ENCODE measurements around the gene B3GNT3.

The B3GNT3 gene, protein sequence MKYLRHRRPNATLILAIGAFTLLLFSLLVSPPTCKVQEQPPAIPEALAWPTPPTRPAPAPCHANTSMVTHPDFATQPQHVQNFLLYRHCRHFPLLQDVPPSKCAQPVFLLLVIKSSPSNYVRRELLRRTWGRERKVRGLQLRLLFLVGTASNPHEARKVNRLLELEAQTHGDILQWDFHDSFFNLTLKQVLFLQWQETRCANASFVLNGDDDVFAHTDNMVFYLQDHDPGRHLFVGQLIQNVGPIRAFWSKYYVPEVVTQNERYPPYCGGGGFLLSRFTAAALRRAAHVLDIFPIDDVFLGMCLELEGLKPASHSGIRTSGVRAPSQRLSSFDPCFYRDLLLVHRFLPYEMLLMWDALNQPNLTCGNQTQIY

DNA sequence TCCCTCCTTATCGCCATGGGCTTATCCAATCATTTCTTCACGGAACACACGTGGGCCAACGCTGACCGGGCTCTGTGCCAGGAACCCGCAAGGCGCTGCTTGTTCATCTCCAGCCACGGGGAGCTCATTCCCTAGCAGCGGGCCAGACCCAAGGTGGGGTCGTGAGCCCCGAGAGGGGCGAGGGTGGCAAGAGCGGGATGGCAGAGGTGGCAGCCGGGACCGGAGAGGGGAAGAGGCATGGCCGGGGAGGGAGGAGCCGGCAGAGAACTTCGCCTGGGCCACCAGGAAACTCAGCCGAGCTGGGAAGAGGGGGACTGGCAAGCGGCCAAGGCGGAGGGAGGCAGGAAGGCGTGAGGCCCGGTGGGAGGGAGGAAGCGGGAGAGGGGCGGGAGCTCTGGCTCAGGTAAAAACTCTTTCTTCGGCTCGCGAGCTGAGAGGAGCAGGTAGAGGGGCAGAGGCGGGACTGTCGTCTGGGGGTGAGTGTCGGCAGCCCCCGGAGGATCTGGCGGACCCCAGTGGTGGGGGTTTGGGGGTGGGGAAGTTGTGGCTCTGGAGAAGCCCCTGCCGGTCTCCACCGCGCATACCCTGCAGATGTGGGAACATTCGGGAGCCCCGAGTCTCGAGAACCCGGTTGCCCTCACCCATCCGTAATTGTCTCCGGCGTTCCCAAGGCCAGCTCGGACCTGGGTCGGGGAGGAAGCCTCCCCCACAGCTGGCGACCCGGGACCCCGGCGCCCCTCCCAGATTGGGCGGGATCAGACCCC lies at the start of gene B3GNT3:
Gene B3GNT3, plus strand, starts transcription at position 408 of the 764 bp plus-strand sequence. CDS start 12,670 bp downstream, outside the sequence.
- Histone ChIP-seq H3K4me1 (ENCODE audit: insufficient read depth, low read length) (0 out of 2 replicates have a peak, but pooled peaks cover 4% of the 10 kb centered on the region), H3K9ac (ENCODE audit: low read depth, low read length) (peak within 1 kb of the TSS; percentile 61), H3K36me3 (ENCODE audit: insufficient read depth, low read length) (no peaks in the 10 kb centered on the region), H3K9me3 (ENCODE audit: control insufficient read depth, insufficient read depth, low read length) (no peaks in the 10 kb centered on the region)

DNA sequence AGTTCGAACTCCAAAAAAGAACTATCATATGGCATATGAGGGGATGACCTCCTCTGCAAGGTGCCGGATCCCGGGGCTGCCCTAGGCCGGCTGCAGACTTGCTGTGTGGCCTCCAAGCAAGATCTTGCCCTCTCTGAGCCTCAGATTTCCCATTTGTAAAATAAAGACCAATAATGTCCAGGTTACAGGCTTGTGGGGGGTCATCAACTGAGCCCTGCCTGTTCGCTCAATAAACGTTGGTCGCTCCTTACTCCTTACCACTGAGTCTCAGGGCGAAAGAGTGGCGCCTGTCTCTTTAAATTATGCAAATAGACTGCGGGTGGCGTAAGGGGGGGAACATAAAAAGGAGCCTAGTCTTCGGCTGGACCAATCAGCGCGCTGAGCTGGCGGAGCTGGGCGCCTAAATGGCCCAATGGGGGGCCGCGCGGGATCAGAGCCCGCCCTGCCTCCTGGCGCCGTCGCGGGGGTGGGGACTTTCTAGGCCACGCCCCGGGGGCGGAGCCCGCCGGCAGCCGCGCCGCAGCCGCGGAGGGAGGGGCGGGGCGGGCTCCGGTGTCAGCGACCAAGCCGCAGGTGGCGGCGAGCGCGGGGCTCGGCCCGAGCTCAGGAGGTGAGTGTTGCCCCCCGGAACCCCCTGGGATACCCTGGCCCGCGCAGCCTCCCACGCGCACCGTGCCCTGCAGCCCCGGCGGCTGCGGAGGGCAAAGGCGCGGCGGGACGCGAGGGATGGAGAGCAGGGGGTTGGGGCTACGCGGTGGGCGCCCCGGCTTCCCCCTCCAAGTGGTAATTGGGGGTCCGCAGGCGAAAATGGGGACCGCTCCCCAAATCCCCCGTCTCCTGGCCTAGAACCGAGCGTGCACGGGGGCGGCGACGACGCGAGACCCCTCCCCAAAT lies 47.5 kb upstream of the B3GNT3 start:
- Histone ChIP-seq H3K9me3 (ENCODE audit: control insufficient read depth, insufficient read depth, low read length) (no peaks in the 10 kb centered on the region), H3K4me1 (ENCODE audit: insufficient read depth, low read length) (no peaks in the 10 kb centered on the region), H3K36me3 (ENCODE audit: insufficient read depth, low read length) (no peaks in the 10 kb centered on the region), H3K9ac (ENCODE audit: low read depth, low read length) (peak overlapping the region; percentile 81)

DNA sequence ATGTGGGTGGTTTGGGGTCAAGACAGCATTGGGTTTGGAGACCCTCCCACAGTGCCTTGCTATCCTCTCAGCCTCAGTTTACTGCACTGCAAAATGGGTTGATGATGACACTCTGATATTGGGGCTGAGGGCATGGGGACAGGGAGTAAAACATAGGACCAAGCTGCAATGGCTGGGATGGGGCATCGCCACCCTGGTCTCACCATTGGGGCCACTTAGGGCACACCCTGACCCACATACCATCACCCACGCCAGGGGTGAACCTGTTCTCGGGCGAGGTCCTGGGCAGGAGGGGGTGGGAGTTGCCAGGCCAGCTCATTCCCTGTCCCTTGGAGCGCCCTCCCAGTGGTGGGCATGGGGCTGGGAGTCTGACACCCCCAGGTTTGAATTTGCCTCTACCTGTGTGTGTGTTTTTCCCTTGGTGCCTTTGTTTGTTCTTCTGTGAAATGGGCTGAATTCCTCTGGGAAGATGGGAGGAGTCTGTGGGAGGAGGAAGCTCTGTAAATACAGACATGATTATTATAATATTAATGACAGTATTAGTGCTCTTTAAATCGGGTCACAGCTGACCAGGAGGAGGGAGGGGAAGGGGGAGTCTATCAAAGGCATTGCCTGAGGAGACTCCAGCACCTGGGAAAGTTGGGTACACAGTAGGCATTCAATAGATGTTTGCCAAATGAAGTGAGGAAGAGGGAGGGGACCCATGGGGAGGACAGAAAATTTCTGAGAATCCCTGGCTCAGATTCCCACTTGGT lies 45.9 kb upstream of the B3GNT3 start:
- Histone ChIP-seq H3K36me3 (ENCODE audit: insufficient read depth, low read length) (no peaks in the 10 kb centered on the region), H3K4me1 (ENCODE audit: insufficient read depth, low read length) (no peaks in the 10 kb centered on the region), H3K9me3 (ENCODE audit: control insufficient read depth, insufficient read depth, low read length) (no peaks in the 10 kb centered on the region), H3K9ac (ENCODE audit: low read depth, low read length) (no peak overlapping the region)

DNA sequence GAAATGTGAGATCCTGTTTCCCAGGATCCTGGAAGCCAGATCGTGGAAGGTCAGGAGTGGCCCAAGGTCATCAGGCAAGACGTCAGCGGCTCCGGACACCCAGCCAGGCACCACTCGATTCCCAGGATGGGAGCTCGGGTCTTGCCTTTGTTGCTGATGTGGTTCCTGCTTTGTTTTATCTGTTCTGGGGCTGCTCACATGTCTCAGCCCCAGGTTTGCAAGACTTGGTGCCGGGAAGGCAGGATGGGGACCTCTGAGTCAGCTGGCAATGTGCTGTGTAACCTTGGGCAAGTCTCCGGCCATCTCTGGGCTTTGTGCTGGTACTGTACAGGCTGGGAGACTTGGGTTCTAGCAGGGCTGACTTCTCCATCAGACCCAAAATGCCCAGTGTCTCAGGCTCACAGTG lies 45.0 kb upstream of the B3GNT3 start:
- H3K9me3 ChIP-seq (ENCODE audit: control insufficient read depth, insufficient read depth, low read length): no peaks in the 10 kb centered on the region
- H3K4me1 ChIP-seq (ENCODE audit: insufficient read depth, low read length): peaks cover under 1% of the 10 kb centered on the region; the same call in 1 of the 2 replicates
- no peaks in the 10 kb centered on the region for H3K36me3 ChIP-seq (ENCODE audit: insufficient read depth, low read length)
- H3K9ac ChIP-seq (ENCODE audit: low read depth, low read length): no peak overlapping the region

DNA sequence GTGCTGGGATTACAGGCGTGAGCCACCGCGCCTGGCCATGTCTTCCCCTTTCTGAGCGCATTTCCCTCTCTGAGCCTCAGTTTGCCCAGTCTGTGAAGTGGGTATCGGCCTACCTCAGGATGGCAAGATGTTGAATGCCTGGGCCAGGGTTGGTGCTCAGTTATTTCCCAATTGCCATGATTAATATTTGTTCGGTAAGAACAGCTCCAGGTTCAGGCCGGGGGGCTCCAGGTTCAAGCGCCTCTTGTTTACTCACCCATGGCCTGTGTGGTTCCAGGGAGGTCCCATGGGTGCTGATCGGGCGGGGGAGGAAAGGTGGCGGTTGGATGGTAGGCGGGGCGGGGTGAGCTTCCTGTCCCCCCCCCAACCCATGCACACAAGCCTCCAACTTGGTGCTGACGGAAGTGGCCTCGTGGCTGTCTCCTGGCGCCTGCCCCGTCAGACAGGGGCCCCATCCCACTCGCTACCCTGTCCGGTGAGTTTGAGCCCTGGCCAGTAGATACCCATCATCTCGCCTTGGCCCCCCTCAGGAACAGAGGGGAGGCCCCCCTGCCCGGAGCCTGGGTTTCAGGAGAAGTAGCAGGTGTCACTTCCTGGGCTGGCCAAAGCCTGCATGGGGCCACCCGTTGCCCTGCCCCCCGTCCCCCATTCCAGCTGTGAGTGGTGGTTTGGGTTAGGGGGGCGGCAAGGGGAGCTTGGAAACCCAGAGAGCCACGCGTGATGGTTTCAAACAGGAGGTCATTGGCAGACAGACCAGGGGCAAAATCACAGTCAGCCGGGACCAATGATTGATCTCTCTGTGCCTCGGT lies 43.6 kb upstream of the B3GNT3 start, which contains the start of gene FCHO1:
Gene FCHO1, plus strand, starts transcription at position 375 of the 809 bp plus-strand sequence. CDS start 3,688 bp downstream, outside the sequence.
- no peak within 1 kb of the TSS for H3K9ac ChIP-seq (ENCODE audit: low read depth, low read length)
- H3K36me3 ChIP-seq (ENCODE audit: insufficient read depth, low read length): no peaks in the 10 kb centered on the region
- H3K9me3 ChIP-seq (ENCODE audit: control insufficient read depth, insufficient read depth, low read length): no peaks in the 10 kb centered on the region
- H3K4me1 ChIP-seq (ENCODE audit: insufficient read depth, low read length): peaks cover 13% of the 10 kb centered on the region; the same call in 1 of the 2 replicates

DNA sequence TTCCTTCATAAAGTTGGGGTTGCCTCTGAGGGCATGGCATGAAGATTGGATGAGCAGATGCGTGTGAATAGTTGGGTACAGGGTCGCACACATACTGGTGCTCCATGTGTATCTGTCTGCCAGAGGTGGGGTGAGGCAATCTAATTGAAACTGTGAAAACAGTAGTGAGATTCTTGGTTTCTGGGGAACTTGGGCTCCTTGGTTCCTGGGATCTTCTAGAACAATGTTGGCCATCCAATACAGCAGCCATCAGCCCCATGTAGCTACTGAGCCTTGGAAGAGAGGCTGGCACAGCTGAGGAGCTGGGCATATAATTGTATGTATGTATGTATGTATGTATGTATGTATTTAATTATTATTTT lies 43.0 kb upstream of the B3GNT3 start:
- no peaks in the 10 kb centered on the region for H3K36me3 ChIP-seq (ENCODE audit: insufficient read depth, low read length)
- H3K9ac ChIP-seq (ENCODE audit: low read depth, low read length): no peak overlapping the region
- H3K9me3 ChIP-seq (ENCODE audit: control insufficient read depth, insufficient read depth, low read length): no peaks in the 10 kb centered on the region
- H3K4me1 ChIP-seq (ENCODE audit: insufficient read depth, low read length): peaks cover 13% of the 10 kb centered on the region; the same call in 1 of the 2 replicates

DNA sequence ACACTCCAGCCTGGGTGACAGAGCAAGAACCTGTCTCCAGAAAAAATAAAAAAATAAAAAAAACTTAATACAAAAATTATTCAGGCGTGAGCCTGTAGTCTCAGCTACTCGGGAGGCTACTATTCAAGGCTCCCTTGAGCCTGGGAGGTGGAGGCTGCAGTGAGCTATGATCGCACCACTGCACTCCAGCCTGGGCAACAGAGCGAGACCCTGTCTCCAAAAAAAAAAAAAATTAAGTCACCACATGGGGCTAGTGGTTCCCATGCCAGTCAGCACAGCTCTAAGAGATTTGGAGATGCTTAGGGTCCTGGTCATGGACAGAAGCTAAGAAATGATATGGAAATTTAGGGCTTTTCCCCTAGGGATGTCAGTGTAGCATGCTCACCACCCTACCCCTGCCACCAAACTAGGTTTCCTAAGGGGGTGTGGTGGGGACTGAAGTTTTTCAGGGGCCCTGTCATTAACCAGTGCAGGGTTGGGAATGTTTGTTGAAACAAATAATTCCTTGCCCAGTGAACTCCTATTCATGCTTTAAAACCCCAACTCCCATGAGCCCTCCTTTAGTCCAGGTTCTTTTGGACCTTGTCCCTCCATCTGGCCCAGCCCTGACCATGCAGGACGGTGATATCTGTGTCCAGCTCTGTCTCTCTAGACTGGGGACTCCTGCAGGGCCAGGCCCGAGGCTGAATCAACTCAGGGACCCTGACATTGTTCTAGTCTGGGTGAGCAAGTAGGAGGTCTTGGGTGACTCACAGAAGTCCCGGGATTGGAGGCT lies 41.9 kb upstream of the B3GNT3 start:
- Histone ChIP-seq H3K9ac (ENCODE audit: low read depth, low read length) (no peak overlapping the region), H3K4me1 (ENCODE audit: insufficient read depth, low read length) (peaks cover 13% of the 10 kb centered on the region; the same call in 1 of the 2 replicates), H3K9me3 (ENCODE audit: control insufficient read depth, insufficient read depth, low read length) (no peaks in the 10 kb centered on the region), H3K36me3 (ENCODE audit: insufficient read depth, low read length) (no peaks in the 10 kb centered on the region)

DNA sequence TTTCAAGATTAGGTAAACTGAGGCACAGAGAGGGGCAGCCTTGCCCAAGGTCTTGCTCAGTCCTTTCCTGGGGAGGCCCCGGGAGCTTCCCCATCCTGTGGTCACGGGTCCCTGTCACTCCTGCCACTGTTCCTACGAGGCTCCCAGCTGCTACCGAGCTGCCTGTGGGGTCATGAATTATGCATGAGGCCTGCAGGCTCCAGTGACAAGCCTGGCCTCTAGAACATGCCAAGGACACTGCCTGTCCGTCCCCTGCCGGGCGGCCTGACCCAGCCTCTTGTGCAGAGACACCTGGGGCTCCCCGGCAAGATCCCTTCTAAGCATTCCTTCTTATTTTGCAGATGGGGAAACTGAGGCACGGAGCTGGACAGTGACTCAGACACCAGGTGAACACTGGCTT lies 41.0 kb upstream of the B3GNT3 start:
- Histone ChIP-seq H3K9me3 (ENCODE audit: control insufficient read depth, insufficient read depth, low read length) (no peaks in the 10 kb centered on the region), H3K36me3 (ENCODE audit: insufficient read depth, low read length) (no peaks in the 10 kb centered on the region), H3K4me1 (ENCODE audit: insufficient read depth, low read length) (peaks cover 13% of the 10 kb centered on the region; the same call in 1 of the 2 replicates), H3K9ac (ENCODE audit: low read depth, low read length) (no peak overlapping the region)

DNA sequence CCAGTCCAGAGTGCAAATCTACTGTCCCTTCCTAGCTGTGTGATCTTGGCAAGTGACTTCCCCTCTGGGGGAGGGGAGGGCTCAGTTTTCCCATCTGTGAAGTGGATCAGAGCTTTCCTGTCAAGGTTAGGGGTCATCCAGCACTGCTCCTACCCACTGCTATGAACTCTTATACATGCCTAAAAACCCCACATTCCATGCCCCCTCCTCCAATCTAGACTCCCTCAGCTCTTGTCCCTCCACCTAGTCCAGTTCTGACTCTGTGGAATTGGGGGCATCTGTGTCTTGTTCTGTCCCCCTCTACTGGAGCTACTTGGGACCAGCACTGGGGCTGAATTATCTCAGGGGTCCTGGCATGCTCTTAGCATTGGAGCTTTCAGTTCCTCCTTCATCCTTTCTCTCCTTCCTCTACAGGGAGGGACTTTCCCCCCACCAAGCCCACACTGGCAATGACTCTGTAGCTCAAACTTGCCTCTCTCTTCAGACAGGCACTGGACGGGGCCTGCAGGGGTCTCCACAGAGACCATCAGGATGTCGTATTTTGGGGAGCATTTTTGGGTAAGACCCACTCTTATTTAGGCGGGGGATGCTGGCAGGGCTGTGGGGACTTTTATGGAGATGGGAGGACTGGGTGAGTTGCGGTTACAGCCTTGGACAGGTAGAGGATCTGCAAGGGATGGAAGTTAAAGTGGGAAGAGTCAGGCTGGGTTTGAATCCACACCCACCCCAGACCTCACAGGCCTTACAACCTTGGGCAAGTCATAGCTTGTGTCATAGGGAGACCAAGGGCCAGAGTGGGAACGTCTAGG lies 40.1 kb upstream of the B3GNT3 start:
- Histone ChIP-seq H3K9ac (ENCODE audit: low read depth, low read length) (no peak overlapping the region), H3K36me3 (ENCODE audit: insufficient read depth, low read length) (no peaks in the 10 kb centered on the region), H3K4me1 (ENCODE audit: insufficient read depth, low read length) (peaks cover 13% of the 10 kb centered on the region; the same call in 1 of the 2 replicates), H3K9me3 (ENCODE audit: control insufficient read depth, insufficient read depth, low read length) (no peaks in the 10 kb centered on the region)

DNA sequence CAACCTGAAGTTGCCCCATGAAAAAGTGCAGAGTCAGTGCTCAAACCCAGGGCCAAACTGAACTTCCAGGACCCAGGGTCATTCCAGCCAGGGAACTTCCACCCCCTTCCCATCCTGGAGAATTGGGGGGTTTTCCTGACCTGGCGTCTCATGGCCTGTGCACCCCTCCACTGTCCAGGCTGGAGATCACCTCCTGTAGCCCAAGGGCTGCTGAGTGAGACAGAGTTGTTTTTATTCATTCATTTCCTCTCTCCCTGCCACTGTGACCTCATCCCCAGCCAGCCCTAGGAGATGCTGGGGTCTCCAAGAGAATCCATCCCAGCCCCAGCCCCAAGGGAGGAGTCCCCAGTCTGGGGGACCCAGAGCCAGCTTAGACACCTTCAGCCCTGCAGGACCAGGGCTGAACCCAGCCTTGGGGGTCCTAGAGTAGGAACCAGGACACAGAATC lies 39.5 kb upstream of the B3GNT3 start:
- no peaks in the 10 kb centered on the region for H3K9me3 ChIP-seq (ENCODE audit: control insufficient read depth, insufficient read depth, low read length)
- H3K36me3 ChIP-seq (ENCODE audit: insufficient read depth, low read length): no peaks in the 10 kb centered on the region
- H3K4me1 ChIP-seq (ENCODE audit: insufficient read depth, low read length): peaks cover 13% of the 10 kb centered on the region; the same call in 1 of the 2 replicates
- no peak overlapping the region for H3K9ac ChIP-seq (ENCODE audit: low read depth, low read length)

DNA sequence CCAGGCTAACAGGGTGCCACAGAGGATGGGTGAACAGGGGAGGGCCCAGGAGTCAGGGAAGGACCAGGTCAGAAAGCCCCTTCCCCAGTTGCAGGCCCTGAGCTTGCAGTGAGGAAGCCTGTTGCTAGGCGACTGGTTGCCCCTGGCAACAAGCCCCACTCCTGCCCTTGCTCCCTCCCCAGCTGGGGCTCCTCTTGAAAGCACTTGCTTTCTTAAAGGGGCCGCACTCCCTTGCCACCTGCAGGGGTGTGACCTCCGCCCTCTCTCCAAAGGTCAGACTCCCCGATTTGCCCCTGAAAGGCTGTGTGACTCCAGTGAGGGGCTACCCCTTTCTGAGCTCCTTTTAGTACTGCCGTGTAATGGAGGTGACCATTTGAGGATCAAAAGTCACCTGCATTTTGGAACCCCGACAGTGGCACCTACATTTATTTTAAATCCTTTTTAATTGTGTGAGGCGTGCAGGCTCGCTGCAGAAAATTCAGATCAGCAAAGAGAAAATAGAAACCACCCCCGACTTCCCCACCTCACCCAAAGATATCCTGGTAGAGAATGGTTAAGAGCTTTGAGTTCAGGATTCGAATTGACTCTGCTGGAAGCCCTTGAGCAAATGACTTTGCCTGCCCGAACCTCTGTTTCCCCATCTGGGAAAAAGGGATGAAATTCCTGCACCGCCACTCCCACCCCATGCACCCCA lies 38.8 kb upstream of the B3GNT3 start:
- H3K9ac ChIP-seq (ENCODE audit: low read depth, low read length): no peak overlapping the region
- H3K36me3 ChIP-seq (ENCODE audit: insufficient read depth, low read length): no peaks in the 10 kb centered on the region
- no peaks in the 10 kb centered on the region for H3K9me3 ChIP-seq (ENCODE audit: control insufficient read depth, insufficient read depth, low read length)
- H3K4me1 ChIP-seq (ENCODE audit: insufficient read depth, low read length): peaks cover 13% of the 10 kb centered on the region; the same call in 1 of the 2 replicates
